H1 (cell line): Measurements from ENCODE around the gene KIAA0319L. TPM values are rescaled to one million over a fixed set of nuclear protein-coding genes. Genes with fewer than 3 reads are reported as not detected.

Experiments used
- CTCF ChIA-PET: fragments of 300-600 bp; sonication (Branson Sonifier 250); formaldehyde crosslinking; loops from one replicate; lab custom pipeline; 2021; ENCODE audit not compliant: partially characterized antibody; lab: Charles Lee
- POLR2A ChIA-PET: fragments of 300-600 bp; sonication (Branson Sonifier 250); formaldehyde crosslinking; loops from one replicate; lab custom pipeline; 2021; ENCODE audit warnings: inconsistent platforms; ENCODE audit not compliant: partially characterized antibody; lab: Charles Lee
- DNase-seq, 2 experiments: peaks; one replicate each; pipeline versions ENCODE4 v3.0.0 to v3.0.0-alpha.2; 2010 to 2022; ENCODE audit warnings: low spot score in 2 of 2, low read depth in 1 of 2, mixed read lengths in 1 of 2
- FAIRE-seq: peaks from 2 replicates; lab custom pipeline; 2011; peaks lifted over from hg19 to GRCh38; lab: Jason Lieb, UNC
- H2AFZ ChIP-seq: 2 replicates; pipeline ENCODE4 v1.8.1; 2012; ENCODE audit warnings: low read length, inconsistent platforms
- H2AK5ac ChIP-seq: 2 replicates; pipeline ENCODE4 v1.6.1; 2013; ENCODE audit warnings: low read depth, low read length
- H2BK120ac ChIP-seq: replicated peaks from 2 replicates; pipeline ENCODE3; 2013; ENCODE audit warnings: low read depth, low read length, inconsistent platforms
- H2BK12ac ChIP-seq: 2 replicates; pipeline ENCODE4 v1.6.1; 2013; ENCODE audit warnings: low read depth, low read length
- H2BK15ac ChIP-seq: 2 replicates; pipeline ENCODE4 v1.6.1; 2013; ENCODE audit warnings: low read length
- H2BK20ac ChIP-seq: 2 replicates; pipeline ENCODE4 v1.6.1; 2013; ENCODE audit warnings: low read length
- H2BK5ac ChIP-seq: 2 replicates; pipeline ENCODE4 v1.6.1; 2013; ENCODE audit warnings: low read depth, low read length
- H3K14ac ChIP-seq: 2 replicates; pipeline ENCODE4 v1.6.1; 2013; ENCODE audit warnings: inconsistent platforms; ENCODE audit not compliant: insufficient read length
- H3K18ac ChIP-seq: 2 replicates; pipeline ENCODE4 v1.6.1; 2013; ENCODE audit warnings: low read length; ENCODE audit errors: extremely low read depth
- H3K23ac ChIP-seq: 2 replicates; pipeline ENCODE4 v1.6.1; 2013; ENCODE audit warnings: inconsistent platforms; ENCODE audit not compliant: insufficient read length
- H3K23me2 ChIP-seq: 2 replicates; pipeline ENCODE4 v1.6.1; 2013; ENCODE audit warnings: low read depth, low read length
- H3K27ac ChIP-seq: 2 replicates; pipeline ENCODE4 v1.6.1; 2011; ENCODE audit warnings: low read depth, low read length, inconsistent platforms
- H3K27me3 ChIP-seq, 4 experiments: replicated peaks in 1 of 4; 1 replicate in 1 of 4; 2 replicates in 3 of 4; pipeline versions ENCODE4 v1.6.1 to v1.8.1; 2011 to 2013; ENCODE audit warnings: low read length in 3 of 4, mild to moderate bottlenecking in 3 of 4, inconsistent platforms in 2 of 4, mixed read lengths in 2 of 4, moderate library complexity in 1 of 4; ENCODE audit not compliant: control insufficient read depth in 3 of 4, insufficient read depth in 3 of 4; ENCODE audit errors: extremely low read depth in 1 of 4
- H3K36me3 ChIP-seq, 4 experiments: 2 replicates each; pipeline versions ENCODE4 v1.6.1 to v1.8.1; 2011 to 2013; ENCODE audit warnings: mild to moderate bottlenecking in 4 of 4, low read length in 3 of 4, moderate library complexity in 2 of 4, control low read depth in 1 of 4, inconsistent platforms in 1 of 4; ENCODE audit not compliant: insufficient read depth in 4 of 4, control insufficient read depth in 2 of 4
- H3K4ac ChIP-seq: replicated peaks from 2 replicates; pipeline ENCODE3; 2013; ENCODE audit warnings: low read length, low read depth, mixed read lengths, inconsistent platforms; ENCODE audit not compliant: insufficient read length
- H3K4me1 ChIP-seq, 4 experiments: replicated peaks in 1 of 4; 1 replicate in 1 of 4; 2 replicates in 3 of 4; pipeline versions ENCODE4 v1.6.1 to v1.8.1; 2011 to 2013; ENCODE audit warnings: low read length in 3 of 4, inconsistent platforms in 2 of 4, mixed read lengths in 1 of 4; ENCODE audit not compliant: insufficient read depth in 4 of 4, control insufficient read depth in 3 of 4
- H3K4me2 ChIP-seq, 2 experiments: 2 replicates each; pipeline versions ENCODE4 v1.6.1 to v1.8.1; 2011 to 2013; ENCODE audit warnings: low read depth in 2 of 2, low read length in 2 of 2, control low read depth in 1 of 2, inconsistent platforms in 1 of 2, mild to moderate bottlenecking in 1 of 2; ENCODE audit not compliant: insufficient read depth in 1 of 2
- H3K4me3 ChIP-seq, 4 experiments: fragments of 200-600, 300-600 bp in 1 of 4; sonication (generic), shearing (Covaris generic), sonication (Bioruptor Twin) in 1 of 4; 2 replicates each; pipeline versions ENCODE4 v1.5.1 to v1.8.1; 2011 to 2016; ENCODE audit warnings: low read length in 4 of 4, low read depth in 3 of 4, control low read depth in 2 of 4, inconsistent platforms in 2 of 4, mild to moderate bottlenecking in 2 of 4, mixed read lengths in 1 of 4, moderate library complexity in 1 of 4; ENCODE audit not compliant: insufficient read depth in 2 of 4; ENCODE audit errors: extremely low read depth in 1 of 4
- H3K56ac ChIP-seq: replicated peaks from 2 replicates; pipeline ENCODE3; 2013; ENCODE audit warnings: low read depth, mild to moderate bottlenecking, mixed read lengths, low read length, inconsistent platforms; ENCODE audit not compliant: insufficient read length
- H3K79me1 ChIP-seq: 2 replicates; pipeline ENCODE4 v1.6.1; 2013; ENCODE audit warnings: low read depth, low read length, control low read depth
- H3K79me2 ChIP-seq, 2 experiments: 2 replicates each; pipeline versions ENCODE4 v1.6.1 to v1.8.1; 2012 to 2013; ENCODE audit warnings: low read length in 2 of 2, mild to moderate bottlenecking in 2 of 2, inconsistent platforms in 1 of 2; ENCODE audit not compliant: insufficient read depth in 2 of 2, control insufficient read depth in 1 of 2
- H3K9ac ChIP-seq, 4 experiments: replicated peaks in 1 of 4; 1 replicate in 1 of 4; 2 replicates in 3 of 4; pipeline versions ENCODE4 v1.6.1 to v1.8.1; 2011 to 2013; ENCODE audit warnings: low read depth in 3 of 4, low read length in 3 of 4, control low read depth in 2 of 4, mild to moderate bottlenecking in 2 of 4, moderate library complexity in 2 of 4, inconsistent platforms in 1 of 4; ENCODE audit errors: extremely low read depth in 1 of 4
- H3K9me3 ChIP-seq, 2 experiments: 2 replicates each; pipeline versions ENCODE4 v1.6.1 to v1.8.1; 2012 to 2013; ENCODE audit warnings: mild to moderate bottlenecking in 2 of 2, moderate library complexity in 2 of 2, control low read depth in 1 of 2, inconsistent platforms in 1 of 2, low read depth in 1 of 2, low read length in 1 of 2, mixed read lengths in 1 of 2; ENCODE audit not compliant: insufficient read depth in 2 of 2
- H4K20me1 ChIP-seq, 2 experiments: replicated peaks in 1 of 2; 2 replicates each; pipeline versions ENCODE3 to v1.8.1; 2011 to 2013; ENCODE audit warnings: inconsistent platforms in 2 of 2, low read length in 2 of 2, mild to moderate bottlenecking in 1 of 2; ENCODE audit not compliant: insufficient read depth in 2 of 2, control insufficient read depth in 1 of 2
- H4K5ac ChIP-seq: 2 replicates; pipeline ENCODE4 v1.6.1; 2013; ENCODE audit warnings: low read length, low read depth, mixed read lengths, inconsistent platforms; ENCODE audit not compliant: insufficient read length
- H4K8ac ChIP-seq: 2 replicates; pipeline ENCODE4 v1.8.0; 2013; ENCODE audit warnings: mild to moderate bottlenecking, moderate library complexity, low read length, inconsistent platforms; ENCODE audit not compliant: insufficient read depth; ENCODE audit errors: extremely low read depth
- H4K91ac ChIP-seq: replicated peaks from 2 replicates; pipeline ENCODE3; 2013; ENCODE audit warnings: low read length, mixed read lengths, inconsistent platforms; ENCODE audit not compliant: insufficient read length
- CREB1 ChIP-seq: IDR thresholded peaks from 2 replicates; pipeline ENCODE4 v1.6.1; 2012; ENCODE audit warnings: inconsistent platforms
- FOSL1 ChIP-seq: IDR thresholded peaks from 2 replicates; pipeline ENCODE4 v1.6.1; 2011; ENCODE audit warnings: mild to moderate bottlenecking, low read depth, low read length, moderate library complexity; ENCODE audit not compliant: insufficient read depth
- GABPA ChIP-seq: IDR thresholded peaks from 2 replicates; pipeline ENCODE4 v1.6.1; 2011; ENCODE audit warnings: mild to moderate bottlenecking, low read length, moderate library complexity, borderline replicate concordance; ENCODE audit not compliant: insufficient read depth
- KDM1A ChIP-seq: fragments of 200-600, 300-600 bp; sonication (generic); IDR thresholded peaks from 2 replicates; pipeline ENCODE4 v1.7.1; 2016; ENCODE audit warnings: mild to moderate bottlenecking, low read length, borderline replicate concordance
- SIX5 ChIP-seq: IDR thresholded peaks from 2 replicates; pipeline ENCODE4 v1.6.1; 2011; ENCODE audit warnings: mild to moderate bottlenecking, low read depth, low read length
- SP2 ChIP-seq: IDR thresholded peaks from 2 replicates; pipeline ENCODE4 v1.6.1; 2012; ENCODE audit warnings: mild to moderate bottlenecking, low read length, inconsistent platforms
- TAF1 ChIP-seq: IDR thresholded peaks from 2 replicates; pipeline ENCODE4 v1.6.1; 2011; ENCODE audit warnings: mild to moderate bottlenecking, low read depth, low read length
- TAF7 ChIP-seq: optimal IDR thresholded peaks from 2 replicates; pipeline ENCODE3; 2011; ENCODE audit warnings: low read depth, mild to moderate bottlenecking, inconsistent platforms, low read length, moderate library complexity, borderline replicate concordance
- WGBS, 2 experiments: shearing (Covaris generic) in 1 of 2; methylation state at CpG; one replicate each; pipeline versions ENCODE4 v1.1.6 to v1.1.7; 2013 to 2015; ENCODE audit warnings: low lambda C conversion rate in 2 of 2, mixed read lengths in 2 of 2, inconsistent platforms in 1 of 2, low coverage in 1 of 2, missing lambda C conversion rate in 1 of 2; ENCODE audit not compliant: insufficient replicate concordance in 2 of 2, insufficient coverage in 1 of 2, insufficient read length in 1 of 2; ENCODE audit errors: extremely low coverage in 1 of 2, missing lambda C conversion rate in 1 of 2; 5-methylcytosine and 5-hydroxymethylcytosine counted together
- polyA plus RNA-seq, 7 experiments: library from polyadenylated mRNA; depleted of rRNA in 3 of 7; stranded (reverse) in 5 of 7; unstranded in 2 of 7; fragments of >200 nt in 5 of 7; fragments of 200-250 nt in 2 of 7; gene quantifications; 1 replicate in 5 of 7; 2 replicates in 1 of 7; 4 replicates in 1 of 7; pipeline versions ENCODE4 v1.2.1 to v1.2.3, GENCODE V29; 2011 to 2013; ENCODE audit warnings: missing spikeins in 2 of 7, mixed read lengths in 2 of 7
- total RNA-seq: library from RNA; stranded (reverse); fragmentation: NEBNext Ultra II Directional; extraction: Animal tissue kit (Norgen Biotek cat#: 25700); gene quantifications from 2 replicates; pipeline ENCODE4 v1.2.1, GENCODE V29; 2021
- TF ChIP-seq, protein P1 (sequence below): IDR thresholded peaks from 2 replicates; pipeline ENCODE4 v1.6.1; 2012; ENCODE audit warnings: low read length, inconsistent platforms
- TF ChIP-seq, protein P2 (sequence below), 3 experiments: IDR thresholded peaks; 1 replicate in 2 of 3; 2 replicates in 1 of 3; pipeline versions ENCODE4 v1.5.1 to v1.6.1; 2011; ENCODE audit warnings: low read length in 3 of 3, mild to moderate bottlenecking in 3 of 3, inconsistent platforms in 2 of 3, low read depth in 1 of 3, moderate library complexity in 1 of 3; ENCODE audit not compliant: insufficient read depth in 1 of 3; ENCODE audit errors: control extremely low read depth in 1 of 3

KIAA0319L gene
- total and polyA plus RNA-seq, 2 of the 8 experiments (the other 6 are each of a cell fraction or from before 2014, with no cell fraction given) = 40.1 to 55.7 TPM

DNA sequence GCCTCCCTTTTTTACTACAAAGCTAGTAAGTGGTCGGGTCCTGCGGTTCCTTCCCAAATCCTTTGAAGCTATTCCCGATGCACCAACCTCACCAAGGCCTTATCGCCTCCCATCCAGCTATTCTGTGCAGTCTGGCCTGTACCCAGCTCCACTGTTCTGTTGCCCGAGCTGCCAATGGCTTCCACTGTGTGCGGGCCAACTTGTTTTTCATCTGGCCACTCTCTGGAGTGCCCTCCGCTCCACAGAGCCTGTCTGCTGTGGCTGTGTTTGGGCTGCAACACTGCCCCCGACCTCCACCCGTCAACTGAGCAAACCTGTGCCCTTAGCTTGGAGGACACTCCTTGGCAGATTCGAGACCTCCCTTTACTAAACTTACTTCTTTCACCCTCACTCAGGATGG lies 125.0 kb downstream of the KIAA0319L start:
- no peak overlapping the region for H2BK5ac ChIP-seq
- H3K4me2 ChIP-seq = no peak overlapping the region
- no peak overlapping the region for H2AFZ ChIP-seq
- no peaks in the 10 kb centered on the region for H3K79me1 ChIP-seq
- no peak overlapping the region for H4K91ac ChIP-seq
- H3K27ac ChIP-seq = no peak overlapping the region
- ChIA-PET POLR2A (interaction anchor here (0.5 to 0.7 kb wide), 2 partner anchors 239 to 250 kb away, joined by 3 read pairs; partner anchors contain the start of gene SFPQ), CTCF (interaction anchor here (0.6 to 1.9 kb wide), 8 partner anchors 12 to 273 kb away, joined by 3 to 4 read pairs (median 3); no protein-coding TSS in a partner anchor)
- H3K23ac ChIP-seq = no peak overlapping the region
- no peak overlapping the region for H3K9ac ChIP-seq
- no peak overlapping the region for H3K4ac ChIP-seq
- WGBS, 2 experiments = 95% methylated on average over 10 of the region's 10 CpGs; no CpG with 5 or more reads in 1 of the 2 experiments
- H2BK15ac ChIP-seq = no peak overlapping the region
- H2BK120ac ChIP-seq = no peak overlapping the region
- H3K56ac ChIP-seq = no peak overlapping the region
- no peak overlapping the region for H3K4me3 ChIP-seq
- no peaks in the 10 kb centered on the region for H3K27me3 ChIP-seq
- H3K36me3 ChIP-seq = peaks cover 5 to 33% (median 14%) of the 10 kb centered on the region in 4 experiments; a peak in 5 of 8 replicates
- H3K4me1 ChIP-seq = peaks cover 0 to 4% (median 0%) of the 10 kb centered on the region in 4 experiments; a peak in 1 of 7 replicates
- H2AK5ac ChIP-seq = no peak overlapping the region
- H4K20me1 ChIP-seq = peaks cover 0 to 3% of the 10 kb centered on the region in 2 experiments
- H4K5ac ChIP-seq = no peak overlapping the region
- no peaks in the 10 kb centered on the region for H3K79me2 ChIP-seq
- no peak overlapping the region for H2BK12ac ChIP-seq
- no peak for FAIRE-seq
- H2BK20ac ChIP-seq = no peak overlapping the region
- H3K18ac ChIP-seq = no peak overlapping the region
- H3K9me3 ChIP-seq = no peaks in the 10 kb centered on the region
- no peak overlapping the region for H3K14ac ChIP-seq
- no peaks in the 10 kb centered on the region for H3K23me2 ChIP-seq
- DNase-seq = no peak
- no peak overlapping the region; the same call in 1 of the 2 replicates for H4K8ac ChIP-seq
- TF ChIP-seq CREB1 (no peak), TAF7 (no peak), KDM1A (no peak), GABPA (no peak), SIX5 (no peak), SP2 (no peak), FOSL1 (no peak), TAF1 (no peak)
- TF ChIP-seq, protein P1, sequence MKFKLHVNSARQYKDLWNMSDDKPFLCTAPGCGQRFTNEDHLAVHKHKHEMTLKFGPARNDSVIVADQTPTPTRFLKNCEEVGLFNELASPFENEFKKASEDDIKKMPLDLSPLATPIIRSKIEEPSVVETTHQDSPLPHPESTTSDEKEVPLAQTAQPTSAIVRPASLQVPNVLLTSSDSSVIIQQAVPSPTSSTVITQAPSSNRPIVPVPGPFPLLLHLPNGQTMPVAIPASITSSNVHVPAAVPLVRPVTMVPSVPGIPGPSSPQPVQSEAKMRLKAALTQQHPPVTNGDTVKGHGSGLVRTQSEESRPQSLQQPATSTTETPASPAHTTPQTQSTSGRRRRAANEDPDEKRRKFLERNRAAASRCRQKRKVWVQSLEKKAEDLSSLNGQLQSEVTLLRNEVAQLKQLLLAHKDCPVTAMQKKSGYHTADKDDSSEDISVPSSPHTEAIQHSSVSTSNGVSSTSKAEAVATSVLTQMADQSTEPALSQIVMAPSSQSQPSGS = no peak
- TF ChIP-seq, protein P2, sequence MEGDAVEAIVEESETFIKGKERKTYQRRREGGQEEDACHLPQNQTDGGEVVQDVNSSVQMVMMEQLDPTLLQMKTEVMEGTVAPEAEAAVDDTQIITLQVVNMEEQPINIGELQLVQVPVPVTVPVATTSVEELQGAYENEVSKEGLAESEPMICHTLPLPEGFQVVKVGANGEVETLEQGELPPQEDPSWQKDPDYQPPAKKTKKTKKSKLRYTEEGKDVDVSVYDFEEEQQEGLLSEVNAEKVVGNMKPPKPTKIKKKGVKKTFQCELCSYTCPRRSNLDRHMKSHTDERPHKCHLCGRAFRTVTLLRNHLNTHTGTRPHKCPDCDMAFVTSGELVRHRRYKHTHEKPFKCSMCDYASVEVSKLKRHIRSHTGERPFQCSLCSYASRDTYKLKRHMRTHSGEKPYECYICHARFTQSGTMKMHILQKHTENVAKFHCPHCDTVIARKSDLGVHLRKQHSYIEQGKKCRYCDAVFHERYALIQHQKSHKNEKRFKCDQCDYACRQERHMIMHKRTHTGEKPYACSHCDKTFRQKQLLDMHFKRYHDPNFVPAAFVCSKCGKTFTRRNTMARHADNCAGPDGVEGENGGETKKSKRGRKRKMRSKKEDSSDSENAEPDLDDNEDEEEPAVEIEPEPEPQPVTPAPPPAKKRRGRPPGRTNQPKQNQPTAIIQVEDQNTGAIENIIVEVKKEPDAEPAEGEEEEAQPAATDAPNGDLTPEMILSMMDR (IDR thresholded peaks at IDR 0.05; ENCODE audit: control extremely low read depth in 1 of 3, insufficient read depth in 1 of 3, low read depth in 1 of 3, low read length in 3 of 3) = no peak
